Measurements from ENCODE around the gene PNLIPRP1.

Gene PNLIPRP1

GRCh38 chr10:116631871-116632295, 41.1 kb downstream of the PNLIPRP1 start:
- DNase-seq (ENCODE audit: low spot score) = no peak

- DNase-seq (ENCODE audit: low spot score) = no peak
Observed at GRCh38 chr10:116632596-116633215, 41.9 kb downstream of the PNLIPRP1 start.

GRCh38 chr10:116633216-116633600, 42.4 kb downstream of the PNLIPRP1 start:
- no peak for DNase-seq (ENCODE audit: low spot score)

- no peak for DNase-seq (ENCODE audit: low spot score)
Observed at GRCh38 chr10:116634126-116634975, 43.6 kb downstream of the PNLIPRP1 start.

- no peak for DNase-seq (ENCODE audit: low spot score)
Observed at GRCh38 chr10:116636385-116636784, 45.6 kb downstream of the PNLIPRP1 start.

GRCh38 chr10:116636976-116637375, 46.2 kb downstream of the PNLIPRP1 start:
- no peak for DNase-seq (ENCODE audit: low spot score)

- DNase-seq (ENCODE audit: low spot score) = no peak
Observed at GRCh38 chr10:116637830-116638229, 47.1 kb downstream of the PNLIPRP1 start.

GRCh38 chr10:116646502-116646901, 55.7 kb downstream of the PNLIPRP1 start:
- DNase-seq (ENCODE audit: low spot score) = no peak

GRCh38 chr10:116648903-116649302, 58.1 kb downstream of the PNLIPRP1 start:
- no peak for DNase-seq (ENCODE audit: low spot score)

- no peak for DNase-seq (ENCODE audit: low spot score)
Observed at GRCh38 chr10:116653885-116654284, 63.1 kb downstream of the PNLIPRP1 start.

- no peak for DNase-seq (ENCODE audit: low spot score)
Observed at GRCh38 chr10:116654816-116655215, 64.1 kb downstream of the PNLIPRP1 start.

- no peak for DNase-seq (ENCODE audit: low spot score)
Observed at GRCh38 chr10:116655568-116655967, 64.8 kb downstream of the PNLIPRP1 start.

- DNase-seq (ENCODE audit: low spot score) = no peak
Observed at GRCh38 chr10:116656044-116656443, 65.3 kb downstream of the PNLIPRP1 start.

- no peak for DNase-seq (ENCODE audit: low spot score)
Observed at GRCh38 chr10:116657863-116658551, 67.2 kb downstream of the PNLIPRP1 start.
